Heart right ventricle (tissue), 16 donors: ENCODE data around the gene SLC43A2. TPM values are rescaled to one million over a fixed set of nuclear protein-coding genes. Genes with fewer than 3 reads are reported as not detected.

ENCODE experiments used
- ATAC-seq, 8 donors: fragments of 200-7000 bp; cut with Tn5 transposase; one replicate each; pipeline ENCODE4 v1.9.1; 2020; ENCODE audit warnings: mild to moderate bottlenecking in 8 of 8, moderate library complexity in 8 of 8, moderate number of reproducible peaks in 1 of 8
- DNase-seq, 2 donors: peaks; one replicate each; pipeline ENCODE4 v3.0.0-alpha.2; 2020
- H3K27ac ChIP-seq, 10 donors: fragments of 200-600 bp; sonication (generic) in 2 of 10; one replicate each; pipeline versions ENCODE4 v1.5.0 to v1.8.0; 2020 to 2022; ENCODE audit warnings: mild to moderate bottlenecking in 3 of 10
- H3K27me3 ChIP-seq, 7 donors: fragments of 200-600 bp; one replicate each; pipeline ENCODE4 v1.8.0; 2021 to 2022; ENCODE audit warnings: mild to moderate bottlenecking in 2 of 7
- H3K36me3 ChIP-seq, 9 donors: fragments of 200-600 bp; sonication (generic) in 1 of 9; one replicate each; pipeline versions ENCODE4 v1.5.0 to v1.8.0; 2020 to 2022; ENCODE audit warnings: mild to moderate bottlenecking in 2 of 9
- H3K4me1 ChIP-seq, 9 donors: fragments of 200-600 bp; sonication (generic) in 1 of 9; one replicate each; pipeline versions ENCODE4 v1.5.0 to v1.8.0; 2020 to 2022; ENCODE audit warnings: mild to moderate bottlenecking in 4 of 9
- H3K4me3 ChIP-seq, 10 donors: fragments of 200-600 bp; sonication (generic) in 2 of 10; one replicate each; pipeline versions ENCODE4 v1.5.0 to v1.8.0; 2020 to 2022; ENCODE audit warnings: mild to moderate bottlenecking in 7 of 10, moderate library complexity in 2 of 10
- H3K9me3 ChIP-seq, 11 donors: fragments of 200-600 bp in 10 of 11; sonication (generic) in 2 of 11; one replicate each; pipeline versions ENCODE4 v1.5.0 to v1.8.0; 2013 to 2022; ENCODE audit warnings: mild to moderate bottlenecking in 2 of 11, control low read depth in 1 of 11, moderate library complexity in 1 of 11
- CTCF ChIP-seq, 9 donors: fragments of 200-600 bp; sonication (generic) in 2 of 9; IDR thresholded peaks; one replicate each; pipeline versions ENCODE4 v1.5.0 to v1.8.0; 2021 to 2022; ENCODE audit warnings: antibody characterized with exemption in 9 of 9, mild to moderate bottlenecking in 5 of 9, moderate library complexity in 1 of 9
- WGBS, 2 donors: extraction: QIAGEN DNeasy Blood & Tissue Kit; methylation state at CpG; one replicate each; pipeline ENCODE4 v1.1.7; 2013; ENCODE audit warnings: inconsistent platforms in 1 of 2; 5-methylcytosine and 5-hydroxymethylcytosine counted together
- intact Hi-C, 10 donors: fragments of 100-400 bp; cut with DNase I; formaldehyde crosslinking; loops; one replicate each; pipeline versions ENCODE4 v1.11.1 to v1.14.2; 2022
- polyA plus RNA-seq, 2 donors: library from polyadenylated mRNA; stranded (reverse); fragments of 200-250 nt; gene quantifications; one replicate each; pipeline ENCODE4 v1.2.3, GENCODE V29; 2013
- total RNA-seq, 10 donors: library from RNA; stranded (reverse); fragmentation: NEBNext Ultra II Directional in 3 of 10; extraction: Animal tissue kit (Norgen Biotek cat#: 25700) in 3 of 10; gene quantifications; one replicate each; pipeline versions ENCODE4 v1.2.1 to v1.2.4, GENCODE V29; 2021 to 2023
- donor health status: Arrhythmogenic right ventricular cardiomyopathy.
- donor health status: ischemic (EF 13 %, LVEDD 7.1; RV severe dilation, severe dysfunction).
- donor health status: healthy with polysubstance abuse.
- donor health status: DM: no; HTN: yes; CAD: no.
- donor health status: DM: no; HTN: no; CAD: no.
- donor health status: ischemic (EF 25% LVEDD 6.9; RV normal size, moderate dysfunction).
- donor health status: ischemic (EF 25% LVEDD 5.7; RV mildly dilated, moderate dysfunction).
- donor health status: healthy.
- donor health status: DM: yes; HTN: yes; CAD: no.
- donor health status: Ischemic cardiomyopathy.
- donor health status: ischemic (EF 35%, LVEDD 5.7; RV mildly dilated, moderate dysfunction).
- donor health status: nonischemic (EF 11% LVEDD 7.7; RV severe dilation, severe dysfunction).
- donor health status: DM: yes; HTN: yes; CAD: no.
- donor health status: PGD.
- donor health status: ischemic (EF 29% LVEDD 5.4; RV normal size, mild dysfunction).
- donor health status: nonischemic (EF 23%, LVEDD 6.1; RV moderate dilation, normal function).

SLC43A2 gene
- total and polyA plus RNA-seq, 12 donors = 1.6 to 16.4 (median 6.1) TPM

- H3K9me3 ChIP-seq = no peaks in the 10 kb centered on the region
- no peak overlapping the region for H3K27ac ChIP-seq
- intact Hi-C loops = no loop called here
- H3K27me3 ChIP-seq = no peaks in the 10 kb centered on the region
- WGBS, 2 donors = 76 to 80% methylated on average over 19 of the region's 19 CpGs
- H3K36me3 ChIP-seq = peaks cover 0 to 77% (median 15%) of the 10 kb centered on the region in 9 donors
- DNase-seq = no peak
- TF ChIP-seq CTCF (IDR thresholded peaks at IDR 0.05) = no peak
- H3K4me3 ChIP-seq = no peak overlapping the region
- peak in 3 of 8 donors; percentile 2 to 11 (median 6) for ATAC-seq
- H3K4me1 ChIP-seq = peaks cover 1 to 29% (median 7%) of the 10 kb centered on the region in 9 donors
These were observed 10.1 kb upstream of the SLC43A2 start for GRCh38 chr17:1638624-1639300.

DNA sequence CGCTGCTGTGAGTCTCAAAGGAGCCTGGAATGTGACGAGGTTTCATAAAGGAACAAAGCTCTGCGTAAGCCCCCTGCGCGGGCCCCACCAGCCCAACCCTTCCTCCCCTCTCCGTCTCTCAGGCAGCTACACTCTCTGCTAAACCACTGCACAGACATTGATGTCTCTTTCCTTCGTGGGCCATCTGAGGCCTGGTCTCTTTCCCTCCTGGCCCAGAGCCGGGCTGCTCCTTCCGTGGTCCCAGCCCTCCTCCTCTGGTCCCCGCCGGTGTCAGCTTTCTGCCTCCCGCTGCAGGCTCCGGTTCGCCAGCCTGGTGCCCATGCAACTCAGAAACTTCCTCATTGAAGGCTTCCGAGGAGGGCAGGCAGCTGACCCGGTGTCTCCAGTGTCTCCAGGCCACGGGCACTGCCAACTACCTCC, 9.5 kb upstream of the SLC43A2 start:
- WGBS, 2 donors = 76 to 83% methylated on average over 17 of the region's 17 CpGs
- H3K27ac ChIP-seq = peak overlapping the region in 1 of 10 donors; percentile 11
- TF ChIP-seq CTCF (IDR thresholded peaks at IDR 0.05) = no peak
- DNase-seq (no peak), ATAC-seq (no peak)
- H3K36me3 ChIP-seq = peaks cover 0 to 83% (median 15%) of the 10 kb centered on the region in 9 donors
- no peaks in the 10 kb centered on the region for H3K9me3 ChIP-seq
- no peak overlapping the region for H3K4me3 ChIP-seq
- intact Hi-C loops = no loop called here
- H3K4me1 ChIP-seq = peaks cover 0 to 28% (median 6%) of the 10 kb centered on the region in 9 donors
- no peaks in the 10 kb centered on the region for H3K27me3 ChIP-seq

- no peak for DNase-seq
- H3K4me1 ChIP-seq = peaks cover 0 to 28% (median 6%) of the 10 kb centered on the region in 9 donors
- TF ChIP-seq CTCF (IDR thresholded peaks at IDR 0.05) = no peak
- ATAC-seq = no peak
- WGBS, 2 donors = 86 to 89% methylated on average over 15 of the region's 15 CpGs
- no peak overlapping the region for H3K4me3 ChIP-seq
- H3K27me3 ChIP-seq = no peaks in the 10 kb centered on the region
- no peaks in the 10 kb centered on the region for H3K9me3 ChIP-seq
- H3K36me3 ChIP-seq = peaks cover 0 to 79% (median 15%) of the 10 kb centered on the region in 9 donors
- H3K27ac ChIP-seq = peak overlapping the region in 2 of 10 donors; percentile 4 to 31
- intact Hi-C loops = no loop called here
These were observed 8.2 kb upstream of the SLC43A2 start for GRCh38 chr17:1636732-1637285.

DNA sequence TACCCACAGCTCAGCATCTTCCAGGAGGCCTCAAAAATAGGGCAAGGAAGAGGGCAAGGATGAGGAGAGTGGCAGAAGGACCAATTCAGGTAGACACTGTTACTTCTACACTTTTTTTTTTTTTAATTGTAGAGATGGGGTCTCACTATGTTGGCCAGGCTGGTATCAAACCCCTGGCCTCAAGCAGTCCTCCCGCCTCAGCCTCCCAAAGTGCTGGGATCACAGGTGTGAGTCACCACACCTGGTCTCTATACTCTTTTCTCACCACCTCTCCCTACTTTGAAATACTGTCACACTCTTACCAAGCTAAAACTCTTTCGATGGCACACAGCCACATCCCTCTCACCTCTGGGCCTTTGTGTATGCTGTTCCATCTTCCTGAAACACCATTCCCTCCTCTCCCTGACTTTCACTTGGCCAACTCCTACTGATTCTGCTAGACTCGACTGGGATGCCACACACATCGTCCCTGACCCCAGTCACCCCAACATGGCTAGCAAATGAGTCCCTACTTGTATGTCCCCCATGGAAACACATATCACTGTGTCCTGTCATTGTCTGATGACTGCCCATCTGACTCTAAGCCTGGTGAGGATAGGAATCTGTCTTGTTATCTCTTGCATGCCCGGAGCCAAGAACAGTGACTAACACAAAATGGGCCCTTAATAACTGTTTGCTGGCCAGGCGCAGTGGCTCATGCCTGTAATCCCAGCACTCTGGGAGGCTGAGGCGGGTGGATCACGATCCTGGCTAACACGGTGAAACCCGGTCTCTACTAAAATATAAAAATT, 7.2 kb upstream of the SLC43A2 start:
- WGBS, 2 donors = 83 to 85% methylated on average over 10 of the region's 10 CpGs
- Histone ChIP-seq H3K27ac (peak overlapping the region in 1 of 10 donors; percentile 31), H3K4me3 (no peak overlapping the region), H3K36me3 (peaks cover 0 to 75% (median 15%) of the 10 kb centered on the region in 9 donors), H3K27me3 (no peaks in the 10 kb centered on the region), H3K4me1 (peaks cover 0 to 25% (median 10%) of the 10 kb centered on the region in 9 donors), H3K9me3 (no peaks in the 10 kb centered on the region)
- no peak for DNase-seq
- intact Hi-C loops = no loop called here
- no peak for TF ChIP-seq CTCF (IDR thresholded peaks at IDR 0.05)
- peak in 1 of 8 donors; percentile 15 for ATAC-seq
